Mesendoderm (in vitro differentiated cells): ENCODE measurements around the gene MAP7D3.

ENCODE experiments used
- DNase-seq: peaks from one replicate; pipeline ENCODE4 v3.0.0; 2013
- H2AK5ac ChIP-seq: 2 replicates; pipeline ENCODE4 v1.6.1; 2013; ENCODE audit warnings: low read length, inconsistent platforms
- H2BK120ac ChIP-seq: 2 replicates; pipeline ENCODE4 v1.6.1; 2013; ENCODE audit warnings: low read depth, mild to moderate bottlenecking, low read length, moderate library complexity, mixed read lengths
- H2BK15ac ChIP-seq: replicated peaks from 2 replicates; pipeline ENCODE4 v1.6.1; 2013; ENCODE audit warnings: low read depth, mild to moderate bottlenecking, moderate library complexity
- H2BK5ac ChIP-seq: 2 replicates; pipeline ENCODE4 v1.6.1; 2013; ENCODE audit warnings: low read length, inconsistent platforms
- H3K18ac ChIP-seq: 2 replicates; pipeline ENCODE4 v1.6.1; 2013; ENCODE audit warnings: mild to moderate bottlenecking, low read length, mixed read lengths
- H3K23ac ChIP-seq: one replicate; pipeline ENCODE4 v1.6.1; 2013; ENCODE audit warnings: low read length
- H3K27ac ChIP-seq: 2 replicates; pipeline ENCODE4 v1.5.1; 2013; ENCODE audit warnings: low read depth, mild to moderate bottlenecking, inconsistent platforms, low read length, moderate library complexity
- H3K27me3 ChIP-seq: 2 replicates; pipeline ENCODE4 v1.6.1; 2013; ENCODE audit warnings: low read length, control low read depth, mild to moderate bottlenecking, inconsistent platforms; ENCODE audit not compliant: insufficient read depth, poor library complexity
- H3K36me3 ChIP-seq: 2 replicates; pipeline ENCODE4 v1.6.1; 2013; ENCODE audit warnings: low read length, inconsistent platforms; ENCODE audit not compliant: control insufficient read depth, insufficient read depth
- H3K4ac ChIP-seq: one replicate; pipeline ENCODE4 v1.6.1; 2013; ENCODE audit warnings: low read depth, mild to moderate bottlenecking, low read length, moderate library complexity
- H3K4me1 ChIP-seq: 2 replicates; pipeline ENCODE4 v1.6.1; 2013; ENCODE audit warnings: low read depth, low read length, inconsistent platforms; ENCODE audit not compliant: control insufficient read depth
- H3K4me2 ChIP-seq: 2 replicates; pipeline ENCODE4 v1.6.1; 2013; ENCODE audit warnings: low read length
- H3K4me3 ChIP-seq: 2 replicates; pipeline ENCODE4 v1.5.1; 2013; ENCODE audit warnings: mild to moderate bottlenecking, low read length
- H3K56ac ChIP-seq: one replicate; pipeline ENCODE4 v1.6.1; 2013; ENCODE audit warnings: low read length
- H3K79me1 ChIP-seq: 2 replicates; pipeline ENCODE4 v1.6.1; 2013; ENCODE audit warnings: low read length, inconsistent platforms
- H3K79me2 ChIP-seq: 2 replicates; pipeline ENCODE4 v1.6.1; 2013; ENCODE audit warnings: mild to moderate bottlenecking, low read length; ENCODE audit not compliant: control insufficient read depth, insufficient read depth
- H3K9ac ChIP-seq: 2 replicates; pipeline ENCODE4 v1.6.1; 2013; ENCODE audit warnings: low read length, inconsistent platforms
- H4K5ac ChIP-seq: one replicate; pipeline ENCODE4 v1.6.1; 2013; ENCODE audit warnings: low read length
- H4K8ac ChIP-seq: one replicate; pipeline ENCODE4 v1.6.1; 2013; ENCODE audit warnings: low read depth, mild to moderate bottlenecking, control low read depth, low read length, moderate library complexity
- WGBS: extraction: QIAGEN DNeasy Blood & Tissue Kit; methylation state at CpG from one replicate; pipeline ENCODE4 v1.1.7; 2013; ENCODE audit warnings: low lambda C conversion rate, missing lambda C conversion rate; ENCODE audit not compliant: insufficient coverage; ENCODE audit errors: extremely low coverage; 5-methylcytosine and 5-hydroxymethylcytosine counted together

The MAP7D3 gene

DNA sequence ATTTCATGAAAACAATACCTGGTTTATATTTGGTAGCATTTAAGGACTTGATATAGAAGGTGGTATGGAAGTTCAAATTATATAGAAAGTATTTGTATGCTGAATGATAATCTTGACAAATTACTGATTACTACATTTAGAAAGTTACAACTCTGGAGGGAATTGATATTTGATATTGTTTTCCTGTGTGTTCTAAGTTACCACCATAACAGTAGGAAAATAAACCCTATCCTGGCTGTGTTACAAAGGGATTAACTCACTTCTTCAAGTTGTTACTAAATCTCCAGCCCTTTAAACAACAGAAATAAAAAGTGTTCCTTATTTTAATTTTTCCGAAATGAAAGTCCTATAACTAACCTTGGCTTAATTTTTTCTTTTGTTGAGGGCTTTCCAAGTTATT lies 67.3 kb downstream of the MAP7D3 start:
- DNase-seq, result no peak
- no peak overlapping the region for H3K4ac ChIP-seq
- no peak overlapping the region for H2BK15ac ChIP-seq
- no peak overlapping the region for H2BK120ac ChIP-seq
- no peaks in the 10 kb centered on the region for H3K4me1 ChIP-seq
- H3K79me1 ChIP-seq, result no peaks in the 10 kb centered on the region
- no peak overlapping the region for H3K9ac ChIP-seq
- no peaks in the 10 kb centered on the region for H3K27me3 ChIP-seq
- H3K36me3 ChIP-seq, result no peaks in the 10 kb centered on the region
- no peak overlapping the region for H3K4me2 ChIP-seq
- no peak overlapping the region for H2BK5ac ChIP-seq
- no peak overlapping the region for H3K27ac ChIP-seq
- H3K18ac ChIP-seq, result no peak overlapping the region
- no peak overlapping the region for H3K23ac ChIP-seq
- no peak overlapping the region for H4K8ac ChIP-seq
- H2AK5ac ChIP-seq, result no peak overlapping the region
- no CpG with 5 or more reads among the region's 1 CpG for WGBS
- no peaks in the 10 kb centered on the region for H3K79me2 ChIP-seq
- no peak overlapping the region for H3K4me3 ChIP-seq
- no peak overlapping the region for H4K5ac ChIP-seq
- no peak overlapping the region for H3K56ac ChIP-seq

GRCh38 chrX:136183172-136183571 lies 68.0 kb downstream of the MAP7D3 start:
- no peak overlapping the region for H3K18ac ChIP-seq
- 100% methylated on average over 1 of the region's 4 CpGs for WGBS
- no peak overlapping the region for H2BK15ac ChIP-seq
- no peak overlapping the region for H3K9ac ChIP-seq
- H3K4me1 ChIP-seq, result no peaks in the 10 kb centered on the region
- no peaks in the 10 kb centered on the region for H3K36me3 ChIP-seq
- H3K4ac ChIP-seq, result no peak overlapping the region
- no peak overlapping the region for H3K23ac ChIP-seq
- no peak overlapping the region for H4K5ac ChIP-seq
- H3K4me2 ChIP-seq, result no peak overlapping the region
- no peak overlapping the region for H2BK120ac ChIP-seq
- H3K4me3 ChIP-seq, result no peak overlapping the region
- H3K79me1 ChIP-seq, result no peaks in the 10 kb centered on the region
- no peak overlapping the region for H3K27ac ChIP-seq
- H2AK5ac ChIP-seq, result no peak overlapping the region
- H3K56ac ChIP-seq, result no peak overlapping the region
- no peaks in the 10 kb centered on the region for H3K27me3 ChIP-seq
- no peak overlapping the region for H2BK5ac ChIP-seq
- no peak for DNase-seq
- no peaks in the 10 kb centered on the region for H3K79me2 ChIP-seq
- no peak overlapping the region for H4K8ac ChIP-seq

DNA sequence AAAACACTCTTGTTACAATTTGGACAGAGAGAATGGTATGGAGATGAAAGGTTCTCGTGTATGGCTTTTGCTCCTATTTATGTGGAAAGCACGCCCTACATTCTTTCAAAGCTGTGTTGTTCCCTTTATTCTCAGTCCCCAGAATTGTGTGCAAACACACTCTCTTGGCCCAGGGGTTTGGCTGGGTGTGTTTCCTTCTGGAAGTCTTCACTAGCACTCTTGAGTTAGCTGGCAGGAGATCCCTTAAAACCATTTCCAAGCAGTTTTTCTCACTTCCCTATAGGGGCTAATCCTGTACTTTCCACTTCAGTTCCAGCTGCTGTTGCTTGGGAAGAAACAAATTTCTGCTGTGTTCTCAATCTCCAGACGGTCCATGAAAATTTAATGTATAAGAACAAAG lies 68.8 kb downstream of the MAP7D3 start:
- Histone ChIP-seq H3K9ac (no peak overlapping the region), H3K18ac (no peak overlapping the region), H3K36me3 (no peaks in the 10 kb centered on the region), H3K23ac (no peak overlapping the region), H3K4me3 (no peak overlapping the region), H2BK15ac (no peak overlapping the region), H2BK120ac (no peak overlapping the region), H3K79me2 (no peaks in the 10 kb centered on the region), H3K56ac (no peak overlapping the region), H3K27ac (no peak overlapping the region), H3K27me3 (no peaks in the 10 kb centered on the region), H3K4me2 (no peak overlapping the region), H3K4me1 (no peaks in the 10 kb centered on the region), H3K79me1 (no peaks in the 10 kb centered on the region), H4K8ac (no peak overlapping the region), H4K5ac (no peak overlapping the region), H2BK5ac (no peak overlapping the region), H3K4ac (no peak overlapping the region), H2AK5ac (no peak overlapping the region)
- no CpG with 5 or more reads among the region's 3 CpGs for WGBS
- DNase-seq, result no peak

GRCh38 chrX:136179133-136179532 lies 72.1 kb downstream of the MAP7D3 start:
- Histone ChIP-seq H3K79me2 (no peaks in the 10 kb centered on the region), H3K18ac (no peak overlapping the region)
- WGBS, result no CpG with 5 or more reads among the region's 4 CpGs

DNA sequence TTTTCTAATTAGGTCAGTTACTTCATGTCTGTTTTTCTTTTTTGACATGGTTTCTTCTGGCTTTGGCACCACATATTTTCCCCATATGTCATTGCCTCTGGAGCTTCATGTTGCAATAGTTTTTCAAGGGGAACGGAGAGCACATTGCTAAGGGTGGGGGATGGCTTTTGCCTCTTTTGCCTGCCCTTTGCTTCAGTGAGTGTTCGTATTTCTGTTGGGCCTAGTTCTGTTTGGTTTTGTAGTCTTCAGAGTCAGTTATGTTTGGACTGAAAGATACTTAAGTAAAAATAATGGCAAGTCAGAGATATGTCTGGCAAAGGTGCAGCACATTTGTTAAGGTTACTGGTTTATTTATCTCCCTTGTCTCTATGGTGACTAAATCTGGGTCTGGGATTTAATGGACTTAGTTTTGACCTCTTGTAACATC lies 74.8 kb downstream of the MAP7D3 start:
- H3K27ac ChIP-seq, result no peak overlapping the region
- no peak overlapping the region for H3K4me2 ChIP-seq
- no peak overlapping the region for H3K56ac ChIP-seq
- H4K8ac ChIP-seq, result no peak overlapping the region
- no peaks in the 10 kb centered on the region for H3K4me1 ChIP-seq
- no peaks in the 10 kb centered on the region for H3K27me3 ChIP-seq
- H3K4me3 ChIP-seq, result no peak overlapping the region
- no peak overlapping the region for H2BK15ac ChIP-seq
- WGBS, result no CpG with 5 or more reads among the region's 2 CpGs
- no peak overlapping the region for H3K23ac ChIP-seq
- no peak for DNase-seq
- no peak overlapping the region for H4K5ac ChIP-seq
- no peaks in the 10 kb centered on the region for H3K79me1 ChIP-seq
- H3K36me3 ChIP-seq, result no peaks in the 10 kb centered on the region
- H3K9ac ChIP-seq, result no peak overlapping the region
- no peaks in the 10 kb centered on the region for H3K79me2 ChIP-seq
- H2BK120ac ChIP-seq, result no peak overlapping the region
- no peak overlapping the region for H3K18ac ChIP-seq
- no peak overlapping the region for H3K4ac ChIP-seq
- H2AK5ac ChIP-seq, result no peak overlapping the region
- no peak overlapping the region for H2BK5ac ChIP-seq

More at GRCh38 chrX:136179133-136179532, 72.1 kb downstream of the MAP7D3 start:
- H3K36me3 ChIP-seq, result no peaks in the 10 kb centered on the region
- no peaks in the 10 kb centered on the region for H3K4me1 ChIP-seq
- DNase-seq, result no peak
- no peaks in the 10 kb centered on the region for H3K79me1 ChIP-seq
- H2AK5ac ChIP-seq, result no peak overlapping the region
- no peak overlapping the region for H3K23ac ChIP-seq
- H3K4ac ChIP-seq, result no peak overlapping the region
- H3K56ac ChIP-seq, result no peak overlapping the region
- H3K4me2 ChIP-seq, result no peak overlapping the region
- H2BK15ac ChIP-seq, result no peak overlapping the region
- H3K27ac ChIP-seq, result no peak overlapping the region
- no peak overlapping the region for H2BK120ac ChIP-seq
- H4K8ac ChIP-seq, result no peak overlapping the region
- H4K5ac ChIP-seq, result no peak overlapping the region
- no peak overlapping the region for H3K9ac ChIP-seq
- no peak overlapping the region for H2BK5ac ChIP-seq
- no peak overlapping the region for H3K4me3 ChIP-seq
- no peaks in the 10 kb centered on the region for H3K27me3 ChIP-seq

GRCh38 chrX:136171420-136171819 lies 79.8 kb downstream of the MAP7D3 start:
- H3K36me3 ChIP-seq, result no peaks in the 10 kb centered on the region
- H3K4me3 ChIP-seq, result no peak overlapping the region
- H4K5ac ChIP-seq, result no peak overlapping the region
- H2BK5ac ChIP-seq, result no peak overlapping the region
- H3K79me2 ChIP-seq, result no peaks in the 10 kb centered on the region
- H2BK15ac ChIP-seq, result no peak overlapping the region
- no peak overlapping the region for H3K18ac ChIP-seq
- H3K4me1 ChIP-seq, result no peaks in the 10 kb centered on the region
- no peak overlapping the region for H3K23ac ChIP-seq
- H2BK120ac ChIP-seq, result no peak overlapping the region
- no peak overlapping the region for H2AK5ac ChIP-seq
- H3K9ac ChIP-seq, result no peak overlapping the region
- WGBS, result no CpG with 5 or more reads among the region's 1 CpG
- H3K27ac ChIP-seq, result no peak overlapping the region
- no peak overlapping the region for H3K4me2 ChIP-seq
- H3K79me1 ChIP-seq, result no peaks in the 10 kb centered on the region
- no peak overlapping the region for H4K8ac ChIP-seq
- no peak overlapping the region for H3K56ac ChIP-seq
- peak; percentile 45 for DNase-seq
- H3K27me3 ChIP-seq, result no peaks in the 10 kb centered on the region
- H3K4ac ChIP-seq, result no peak overlapping the region
